Loucy (cell line): ENCODE measurements around the gene SEC63.

Experiments
- EZH2phosphoT487 ChIP-seq: fragments of 200-600 bp; IDR thresholded peaks from 2 replicates; pipeline ENCODE4 v1.6.1; 2018; ENCODE audit warnings: antibody characterized with exemption, mild to moderate bottlenecking, moderate library complexity, borderline replicate concordance
- TF ChIP-seq, protein P1 (sequence below): fragments of 200-600 bp; sonication (generic); conservative IDR thresholded peaks from 2 replicates; pipeline ENCODE4 v1.5.1; 2014; ENCODE audit warnings: mild to moderate bottlenecking, antibody characterized with exemption, low read length

GRCh38 chr6:107821591-107821990, 136.4 kb downstream of the SEC63 start:
- TF ChIP-seq, protein P1, sequence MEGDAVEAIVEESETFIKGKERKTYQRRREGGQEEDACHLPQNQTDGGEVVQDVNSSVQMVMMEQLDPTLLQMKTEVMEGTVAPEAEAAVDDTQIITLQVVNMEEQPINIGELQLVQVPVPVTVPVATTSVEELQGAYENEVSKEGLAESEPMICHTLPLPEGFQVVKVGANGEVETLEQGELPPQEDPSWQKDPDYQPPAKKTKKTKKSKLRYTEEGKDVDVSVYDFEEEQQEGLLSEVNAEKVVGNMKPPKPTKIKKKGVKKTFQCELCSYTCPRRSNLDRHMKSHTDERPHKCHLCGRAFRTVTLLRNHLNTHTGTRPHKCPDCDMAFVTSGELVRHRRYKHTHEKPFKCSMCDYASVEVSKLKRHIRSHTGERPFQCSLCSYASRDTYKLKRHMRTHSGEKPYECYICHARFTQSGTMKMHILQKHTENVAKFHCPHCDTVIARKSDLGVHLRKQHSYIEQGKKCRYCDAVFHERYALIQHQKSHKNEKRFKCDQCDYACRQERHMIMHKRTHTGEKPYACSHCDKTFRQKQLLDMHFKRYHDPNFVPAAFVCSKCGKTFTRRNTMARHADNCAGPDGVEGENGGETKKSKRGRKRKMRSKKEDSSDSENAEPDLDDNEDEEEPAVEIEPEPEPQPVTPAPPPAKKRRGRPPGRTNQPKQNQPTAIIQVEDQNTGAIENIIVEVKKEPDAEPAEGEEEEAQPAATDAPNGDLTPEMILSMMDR = no peak
- no peak for TF ChIP-seq EZH2phosphoT487
